HG03571 (cell line): ENCODE results near the gene CDH4.

Experiments used
- ATAC-seq: cut with Tn5 transposase; IDR thresholded peaks from one replicate; pipeline ENCODE4 v1.9.1; 2021; ENCODE audit not compliant: unreplicated experiment

Gene CDH4

GRCh38 chr20:61436283-61436666 is 184.2 kb downstream of the CDH4 start:
- ATAC-seq, result no peak

GRCh38 chr20:61436667-61437279 is 184.7 kb downstream of the CDH4 start:
- no peak for ATAC-seq

GRCh38 chr20:61437280-61438206 is 185.5 kb downstream of the CDH4 start:
- no peak for ATAC-seq

GRCh38 chr20:61438285-61438684 is 186.2 kb downstream of the CDH4 start:
- no peak for ATAC-seq

- ATAC-seq, result no peak
These were observed 187.2 kb downstream of the CDH4 start for GRCh38 chr20:61439251-61439650.

- no peak for ATAC-seq
These were observed 188.5 kb downstream of the CDH4 start for GRCh38 chr20:61440548-61441055.

GRCh38 chr20:61441537-61441936 is 189.5 kb downstream of the CDH4 start:
- no peak for ATAC-seq

- ATAC-seq, result no peak
These were observed 190.1 kb downstream of the CDH4 start for GRCh38 chr20:61442075-61442670.

- ATAC-seq, result no peak
These were observed 190.7 kb downstream of the CDH4 start for GRCh38 chr20:61442718-61443117.

- no peak for ATAC-seq
These were observed 191.5 kb downstream of the CDH4 start for GRCh38 chr20:61443443-61444126.

- no peak for ATAC-seq
These were observed 192.6 kb downstream of the CDH4 start for GRCh38 chr20:61444637-61445036.

- no peak for ATAC-seq
These were observed 193.1 kb downstream of the CDH4 start for GRCh38 chr20:61445138-61445537.

GRCh38 chr20:61445741-61446140 is 193.7 kb downstream of the CDH4 start:
- no peak for ATAC-seq

GRCh38 chr20:61447952-61448351 is 195.9 kb downstream of the CDH4 start:
- no peak for ATAC-seq

GRCh38 chr20:61448386-61448785 is 196.3 kb downstream of the CDH4 start:
- no peak for ATAC-seq

- ATAC-seq, result no peak
These were observed 197.1 kb downstream of the CDH4 start for GRCh38 chr20:61449057-61449609.

GRCh38 chr20:61449916-61450315 is 197.9 kb downstream of the CDH4 start:
- ATAC-seq, result no peak

- no peak for ATAC-seq
These were observed 198.5 kb downstream of the CDH4 start for GRCh38 chr20:61450549-61450948.

GRCh38 chr20:61451009-61451408 is 198.9 kb downstream of the CDH4 start:
- ATAC-seq, result no peak

GRCh38 chr20:61451953-61452352 is 199.9 kb downstream of the CDH4 start:
- ATAC-seq, result no peak

- no peak for ATAC-seq
These were observed 201.2 kb downstream of the CDH4 start for GRCh38 chr20:61453219-61453618.
